Upper lobe of left lung (tissue), 4 donors: ENCODE measurements around the gene NMNAT1.
"Not testable (repeated sequence)": the region's sequence is repeated elsewhere in the genome, so short reads cannot be mapped to it uniquely, and the experiment has no call there.

Source experiments
- CTCF ChIP-seq, 6 experiments: fragments of 450-650 bp in 4 of 6; fragments of 200-600 bp in 2 of 6; sonication (generic) in 2 of 6; IDR thresholded peaks; one replicate each; pipeline ENCODE4 v1.5.1; 2016 to 2019; ENCODE audit warnings: antibody characterized with exemption in 6 of 6
- EP300 ChIP-seq, 4 donors: sonication (generic); formaldehyde crosslinking; IDR thresholded peaks; one replicate each; pipeline ENCODE4 v1.5.1; 2017; ENCODE audit warnings: antibody characterized with exemption in 4 of 4, control low read depth in 2 of 4
- POLR2A ChIP-seq, 4 donors: fragments of 450-650 bp; IDR thresholded peaks; one replicate each; pipeline ENCODE4 v1.5.1; 2016 to 2017; ENCODE audit warnings: antibody characterized with exemption in 4 of 4, mild to moderate bottlenecking in 2 of 4
- POLR2AphosphoS5 ChIP-seq, 2 donors: sonication (generic); formaldehyde crosslinking; IDR thresholded peaks; one replicate each; pipeline ENCODE4 v1.5.1; 2017; ENCODE audit warnings: antibody characterized with exemption in 2 of 2

- TF ChIP-seq CTCF, POLR2A, POLR2AphosphoS5, EP300 (IDR thresholded peaks at IDR 0.05): not testable (repeated sequence)
Observed at GRCh38 chr1:10021992-10022391, 78.7 kb downstream of the NMNAT1 start.
